ENCODE results near the gene UTS2R.
"Not testable (repeated sequence)": the region's sequence is repeated elsewhere in the genome, so short reads cannot be mapped to it uniquely, and the experiment has no call there.

Gene UTS2R

GRCh38 chr17:82374626-82375331 is 3.2 kb downstream of the UTS2R start:
- no peak for TF ChIP-seq CTCF (conservative IDR thresholded peaks at IDR 0.05; ENCODE audit: low read length)
- no peak for DNase-seq (ENCODE audit: low read depth)
- H3K4me3 ChIP-seq (ENCODE audit: low read length): no peak overlapping the region

- H3K4me3 ChIP-seq (ENCODE audit: low read length): no peak overlapping the region
- DNase-seq (ENCODE audit: low read depth): no peak
- TF ChIP-seq CTCF (conservative IDR thresholded peaks at IDR 0.05; ENCODE audit: low read length): no peak
Observed at GRCh38 chr17:82375359-82376041, 3.9 kb downstream of the UTS2R start.

GRCh38 chr17:82376042-82376730 is 4.6 kb downstream of the UTS2R start:
- no peak for DNase-seq (ENCODE audit: low read depth)
- no peak for TF ChIP-seq CTCF (conservative IDR thresholded peaks at IDR 0.05; ENCODE audit: low read length)
- H3K4me3 ChIP-seq (ENCODE audit: low read length): no peak overlapping the region

- not testable (repeated sequence) for DNase-seq (ENCODE audit: low read depth); H3K4me3 ChIP-seq (ENCODE audit: low read length)
Observed at GRCh38 chr17:82377294-82377693, 5.7 kb downstream of the UTS2R start.

GRCh38 chr17:82377924-82378740 is 6.6 kb downstream of the UTS2R start:
- DNase-seq (ENCODE audit: low read depth): no peak
- no peak overlapping the region for H3K4me3 ChIP-seq (ENCODE audit: low read length)
- TF ChIP-seq CTCF (conservative IDR thresholded peaks at IDR 0.05; ENCODE audit: low read length): no peak

GRCh38 chr17:82378741-82379021 is 7.1 kb downstream of the UTS2R start:
- DNase-seq (ENCODE audit: low read depth): no peak
- TF ChIP-seq CTCF (conservative IDR thresholded peaks at IDR 0.05; ENCODE audit: low read length): no peak
- no peak overlapping the region for H3K4me3 ChIP-seq (ENCODE audit: low read length)
